Smooth muscle cell of the pulmonary artery (primary cell): ENCODE results near the gene AGR2. TPM values are rescaled to one million over a fixed set of nuclear protein-coding genes. Genes with fewer than 3 reads are reported as not detected.

Experiments
- total RNA-seq: library from RNA; depleted of rRNA; stranded (reverse); fragments of >200 nt; gene quantifications from 2 replicates; pipeline ENCODE4 v1.2.3, GENCODE V29; 2014

The AGR2 gene
- not detected in 2 replicates for total RNA-seq

GRCh38 chr7:16804674-16805439, at the start of gene AGR2:
Gene AGR2, minus strand, starts transcription at chr7:16804999. Its CDS starts 3,203 bp downstream, at chr7:16801796.

DNA sequence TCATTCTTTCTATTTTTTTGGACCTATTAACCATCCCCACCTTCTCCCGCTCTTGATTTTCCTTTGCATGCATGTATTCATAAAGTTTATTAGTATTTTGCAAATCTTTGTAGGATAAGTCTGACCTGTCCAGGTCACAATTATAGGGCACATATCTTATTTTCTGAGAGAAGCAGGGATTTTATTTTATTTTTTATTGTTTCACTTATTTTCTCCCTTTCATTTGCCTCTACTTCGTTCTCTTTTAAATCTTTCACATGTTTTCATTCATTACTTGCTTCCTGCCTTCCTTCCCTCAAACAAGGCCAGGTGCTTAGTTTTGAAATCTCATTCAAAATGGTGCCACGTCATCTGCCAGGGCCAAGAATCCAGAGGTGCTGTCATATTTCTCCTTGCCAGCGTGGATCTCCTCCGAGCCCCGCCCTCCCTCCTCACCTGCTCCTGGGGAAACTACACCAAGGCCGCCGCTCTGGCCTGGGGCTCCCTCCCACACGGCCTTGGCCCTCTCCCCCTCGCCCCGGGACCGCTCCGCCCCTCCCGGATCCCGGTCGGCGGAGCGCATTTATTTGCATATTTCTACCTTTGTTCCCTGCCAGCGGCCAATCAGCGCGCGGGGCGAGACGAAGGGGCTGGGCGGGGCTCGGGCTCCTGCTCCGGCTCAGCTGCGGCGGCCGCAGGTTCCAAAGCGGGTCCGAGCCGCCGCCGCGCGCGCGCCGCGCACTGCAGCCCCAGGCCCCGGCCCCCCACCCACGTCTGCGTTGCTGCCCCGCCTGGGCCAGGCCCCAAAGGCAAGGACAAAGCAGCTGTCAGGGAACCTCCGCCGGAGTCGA, 51.5 kb downstream of the AGR2 start, which contains the start of gene TSPAN13:
Gene TSPAN13, plus strand, starts transcription at position 654 of the 830 bp plus-strand sequence. CDS start 213 bp downstream, outside the sequence.

Other genes with a start within 250 kb of the AGR2 start
- gene ANKMY2, start 159.2 kb downstream of the AGR2 start, total RNA-seq: 17.0 and 26.7 TPM in 2 replicates
- gene BZW2, start 158.8 kb downstream of the AGR2 start, total RNA-seq: 35.0 and 43.5 TPM in 2 replicates
- gene TSPAN13, start 51.2 kb downstream of the AGR2 start, total RNA-seq: 5.8 and 6.9 TPM in 2 replicates
- not detected in 2 replicates for gene AGR3, start 77.0 kb upstream of the AGR2 start, total RNA-seq